GM23338 (cell line): ENCODE measurements around the gene PSMD5. TPM values are rescaled to one million over a fixed set of nuclear protein-coding genes. Genes with fewer than 3 reads are reported as not detected.

Experiments used
- ATAC-seq: fragments of 200-7000 bp; cut with Tn5 transposase; 3 replicates; pipeline ENCODE4 v1.9.1; 2020
- DNase-seq: peaks from one replicate; pipeline ENCODE4 v3.0.0-alpha.2; 2015; ENCODE audit warnings: low spot score
- H2AFZ ChIP-seq: fragments of 200-600 bp; sonication (generic); 2 replicates; pipeline ENCODE4 v1.8.0; 2016; ENCODE audit warnings: antibody characterized with exemption, mild to moderate bottlenecking, moderate library complexity
- H3F3A ChIP-seq: fragments of 200-600 bp; sonication (generic); replicated peaks from 2 replicates; pipeline ENCODE4 v1.8.0; 2017; ENCODE audit warnings: antibody characterized with exemption, mixed run types, low read depth
- H3K27ac ChIP-seq: fragments of 200-600 bp; sonication (generic); 2 replicates; pipeline ENCODE4 v1.6.1; 2016; ENCODE audit warnings: low read depth
- H3K27me3 ChIP-seq: fragments of 200-600 bp; sonication (generic); 2 replicates; pipeline ENCODE4 v1.8.0; 2016; ENCODE audit warnings: mild to moderate bottlenecking, mixed run types, moderate library complexity; ENCODE audit not compliant: insufficient read depth
- H3K36me3 ChIP-seq: fragments of 200-600 bp; sonication (generic); 2 replicates; pipeline ENCODE4 v1.8.0; 2016; ENCODE audit warnings: mild to moderate bottlenecking; ENCODE audit not compliant: insufficient read depth
- H3K4me1 ChIP-seq: fragments of 200-600 bp; sonication (generic); 2 replicates; pipeline ENCODE4 v1.8.0; 2016; ENCODE audit warnings: mild to moderate bottlenecking, moderate library complexity; ENCODE audit not compliant: insufficient read depth
- H3K4me2 ChIP-seq: fragments of 200-600 bp; sonication (generic); 2 replicates; pipeline ENCODE4 v1.7.1; 2017; ENCODE audit warnings: mixed run types
- H3K4me3 ChIP-seq: fragments of 200-600 bp; sonication (generic); 2 replicates; pipeline ENCODE4 v1.6.1; 2016; ENCODE audit warnings: mixed run types
- H3K79me2 ChIP-seq: fragments of 200-600 bp; sonication (generic); replicated peaks from 2 replicates; pipeline ENCODE4 v1.8.0; 2017; ENCODE audit warnings: mild to moderate bottlenecking; ENCODE audit not compliant: insufficient read depth
- H3K9me2 ChIP-seq: fragments of 200-600 bp; sonication (generic); 2 replicates; pipeline ENCODE4 v1.8.0; 2017; ENCODE audit not compliant: insufficient read depth
- H4K20me1 ChIP-seq: fragments of 200-600 bp; sonication (generic); replicated peaks from 2 replicates; pipeline ENCODE4 v1.8.0; 2017; ENCODE audit warnings: mild to moderate bottlenecking; ENCODE audit not compliant: insufficient read depth
- H3K27ac Mint-ChIP-seq: 2 replicates; pipeline ENCODE4 v1.8.0; 2020; ENCODE audit warnings: inconsistent platforms, mild to moderate bottlenecking, moderate library complexity, mixed read lengths
- H3K27me3 Mint-ChIP-seq: 3 replicates; pipeline ENCODE4 v1.8.0; 2022; ENCODE audit warnings: low read depth, mild to moderate bottlenecking, moderate library complexity, mixed read lengths, inconsistent platforms; ENCODE audit not compliant: insufficient read depth, poor library complexity
- H3K36me3 Mint-ChIP-seq: 3 replicates; pipeline ENCODE4 v1.8.0; 2021; ENCODE audit warnings: low read depth, mild to moderate bottlenecking, inconsistent platforms, moderate library complexity, mixed read lengths
- H3K4me1 Mint-ChIP-seq: 3 replicates; pipeline ENCODE4 v1.8.0; 2020; ENCODE audit warnings: mild to moderate bottlenecking, inconsistent platforms, mixed read lengths
- H3K4me3 Mint-ChIP-seq: 3 replicates; pipeline ENCODE4 v1.8.0; 2021; ENCODE audit warnings: moderate library complexity, mild to moderate bottlenecking, inconsistent platforms, mixed read lengths
- H3K9me3 Mint-ChIP-seq: 3 replicates; pipeline ENCODE4 v1.8.0; 2020; ENCODE audit warnings: moderate library complexity, mild to moderate bottlenecking, inconsistent platforms, mixed read lengths
- EZH2phosphoT487 ChIP-seq: fragments of 200-600 bp; sonication (generic); IDR thresholded peaks from one replicate; pipeline ENCODE4 v1.8.1; 2018; ENCODE audit warnings: antibody characterized with exemption; ENCODE audit not compliant: unreplicated experiment
- NANOG ChIP-seq: IDR thresholded peaks from 2 replicates; pipeline ENCODE4 v1.6.1; 2016; ENCODE audit warnings: antibody characterized with exemption, borderline replicate concordance
- POLR2AphosphoS5 ChIP-seq: IDR thresholded peaks from 2 replicates; pipeline ENCODE4 v1.6.1; 2016; ENCODE audit warnings: antibody characterized with exemption, low read depth
- polyA plus RNA-seq: library from polyadenylated mRNA; unstranded; fragments of >200 nt; fragmentation: Nextera tagmentation; extraction: Ambion mirVana; gene quantifications from 2 replicates; pipeline ENCODE4 v1.2.1, GENCODE V29; 2016
- total RNA-seq: library from RNA; depleted of rRNA; stranded (reverse); fragments of >200 nt; shearing (Covaris generic); gene quantifications from 2 replicates; pipeline ENCODE4 v1.2.3, GENCODE V29; 2014
- TF ChIP-seq, protein P1 (sequence below): fragments of 250-450 bp; sonication (Bioruptor Pico); IDR thresholded peaks from 2 replicates; pipeline ENCODE4 v1.5.0; 2020; ENCODE audit warnings: mild to moderate bottlenecking, moderate library complexity

Gene PSMD5
- total and polyA plus RNA-seq, 2 experiments from 2014 or later, result 23.9 to 40.5 TPM

- H3K4me3 Mint-ChIP-seq, result no peak overlapping the region
Observed at GRCh38 chr9:120829650-120830049, 13.1 kb downstream of the PSMD5 start.

More at GRCh38 chr9:120829650-120830049, 13.1 kb downstream of the PSMD5 start:
- TF ChIP-seq EZH2phosphoT487 (no peak), NANOG (no peak), POLR2AphosphoS5 (no peak)
- TF ChIP-seq, protein P1, sequence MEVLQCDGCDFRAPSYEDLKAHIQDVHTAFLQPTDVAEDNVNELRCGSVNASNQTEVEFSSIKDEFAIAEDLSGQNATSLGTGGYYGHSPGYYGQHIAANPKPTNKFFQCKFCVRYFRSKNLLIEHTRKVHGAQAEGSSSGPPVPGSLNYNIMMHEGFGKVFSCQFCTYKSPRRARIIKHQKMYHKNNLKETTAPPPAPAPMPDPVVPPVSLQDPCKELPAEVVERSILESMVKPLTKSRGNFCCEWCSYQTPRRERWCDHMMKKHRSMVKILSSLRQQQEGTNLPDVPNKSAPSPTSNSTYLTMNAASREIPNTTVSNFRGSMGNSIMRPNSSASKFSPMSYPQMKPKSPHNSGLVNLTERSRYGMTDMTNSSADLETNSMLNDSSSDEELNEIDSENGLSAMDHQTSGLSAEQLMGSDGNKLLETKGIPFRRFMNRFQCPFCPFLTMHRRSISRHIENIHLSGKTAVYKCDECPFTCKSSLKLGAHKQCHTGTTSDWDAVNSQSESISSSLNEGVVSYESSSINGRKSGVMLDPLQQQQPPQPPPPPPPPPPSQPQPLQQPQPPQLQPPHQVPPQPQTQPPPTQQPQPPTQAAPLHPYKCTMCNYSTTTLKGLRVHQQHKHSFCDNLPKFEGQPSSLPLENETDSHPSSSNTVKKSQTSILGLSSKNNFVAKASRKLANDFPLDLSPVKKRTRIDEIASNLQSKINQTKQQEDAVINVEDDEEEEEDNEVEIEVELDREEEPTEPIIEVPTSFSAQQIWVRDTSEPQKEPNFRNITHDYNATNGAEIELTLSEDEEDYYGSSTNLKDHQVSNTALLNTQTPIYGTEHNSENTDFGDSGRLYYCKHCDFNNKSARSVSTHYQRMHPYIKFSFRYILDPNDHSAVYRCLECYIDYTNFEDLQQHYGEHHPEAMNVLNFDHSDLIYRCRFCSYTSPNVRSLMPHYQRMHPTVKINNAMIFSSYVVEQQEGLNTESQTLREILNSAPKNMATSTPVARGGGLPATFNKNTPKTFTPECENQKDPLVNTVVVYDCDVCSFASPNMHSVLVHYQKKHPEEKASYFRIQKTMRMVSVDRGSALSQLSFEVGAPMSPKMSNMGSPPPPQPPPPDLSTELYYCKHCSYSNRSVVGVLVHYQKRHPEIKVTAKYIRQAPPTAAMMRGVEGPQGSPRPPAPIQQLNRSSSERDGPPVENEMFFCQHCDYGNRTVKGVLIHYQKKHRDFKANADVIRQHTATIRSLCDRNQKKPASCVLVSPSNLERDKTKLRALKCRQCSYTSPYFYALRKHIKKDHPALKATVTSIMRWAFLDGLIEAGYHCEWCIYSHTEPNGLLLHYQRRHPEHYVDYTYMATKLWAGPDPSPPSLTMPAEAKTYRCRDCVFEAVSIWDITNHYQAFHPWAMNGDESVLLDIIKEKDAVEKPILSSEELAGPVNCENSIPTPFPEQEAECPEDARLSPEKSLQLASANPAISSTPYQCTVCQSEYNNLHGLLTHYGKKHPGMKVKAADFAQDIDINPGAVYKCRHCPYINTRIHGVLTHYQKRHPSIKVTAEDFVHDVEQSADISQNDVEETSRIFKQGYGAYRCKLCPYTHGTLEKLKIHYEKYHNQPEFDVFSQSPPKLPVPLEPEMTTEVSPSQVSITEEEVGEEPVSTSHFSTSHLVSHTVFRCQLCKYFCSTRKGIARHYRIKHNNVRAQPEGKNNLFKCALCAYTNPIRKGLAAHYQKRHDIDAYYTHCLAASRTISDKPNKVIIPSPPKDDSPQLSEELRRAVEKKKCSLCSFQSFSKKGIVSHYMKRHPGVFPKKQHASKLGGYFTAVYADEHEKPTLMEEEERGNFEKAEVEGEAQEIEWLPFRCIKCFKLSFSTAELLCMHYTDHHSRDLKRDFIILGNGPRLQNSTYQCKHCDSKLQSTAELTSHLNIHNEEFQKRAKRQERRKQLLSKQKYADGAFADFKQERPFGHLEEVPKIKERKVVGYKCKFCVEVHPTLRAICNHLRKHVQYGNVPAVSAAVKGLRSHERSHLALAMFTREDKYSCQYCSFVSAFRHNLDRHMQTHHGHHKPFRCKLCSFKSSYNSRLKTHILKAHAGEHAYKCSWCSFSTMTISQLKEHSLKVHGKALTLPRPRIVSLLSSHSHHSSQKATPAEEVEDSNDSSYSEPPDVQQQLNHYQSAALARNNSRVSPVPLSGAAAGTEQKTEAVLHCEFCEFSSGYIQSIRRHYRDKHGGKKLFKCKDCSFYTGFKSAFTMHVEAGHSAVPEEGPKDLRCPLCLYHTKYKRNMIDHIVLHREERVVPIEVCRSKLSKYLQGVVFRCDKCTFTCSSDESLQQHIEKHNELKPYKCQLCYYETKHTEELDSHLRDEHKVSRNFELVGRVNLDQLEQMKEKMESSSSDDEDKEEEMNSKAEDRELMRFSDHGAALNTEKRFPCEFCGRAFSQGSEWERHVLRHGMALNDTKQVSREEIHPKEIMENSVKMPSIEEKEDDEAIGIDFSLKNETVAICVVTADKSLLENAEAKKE (CRISPR knock-in tag), result no peak
- Mint-ChIP-seq H3K9me3 (no peaks in the 10 kb centered on the region), H3K27ac (no peak overlapping the region), H3K27me3 (no peaks in the 10 kb centered on the region), H3K36me3 (peaks cover 68% of the 10 kb centered on the region), H3K4me1 (peaks cover 9% of the 10 kb centered on the region; the same call in 2 of the 3 replicates)
- no peaks in the 10 kb centered on the region; the same call in 1 of the 2 replicates for H3F3A ChIP-seq
- H4K20me1 ChIP-seq, result peaks cover 10% of the 10 kb centered on the region; the same call in 1 of the 2 replicates
- no peaks in the 10 kb centered on the region for H3K9me2 ChIP-seq
- H3K27ac ChIP-seq, result no peak overlapping the region
- no peaks in the 10 kb centered on the region for H3K27me3 ChIP-seq
- H3K4me1 ChIP-seq, result peaks cover 6% of the 10 kb centered on the region; the same call in 1 of the 2 replicates
- H3K79me2 ChIP-seq, result peaks cover 7% of the 10 kb centered on the region
- peaks cover 42% of the 10 kb centered on the region for H3K36me3 ChIP-seq
- H3K4me3 ChIP-seq, result no peak overlapping the region
- ATAC-seq, result no peak
- no peak for DNase-seq
- H3K4me2 ChIP-seq, result no peak overlapping the region
- H2AFZ ChIP-seq, result no peak overlapping the region
